Activated T-cell treated with anti-CD3 and anti-CD28 coated beads for 48 hours (primary cell): Measurements from ENCODE around the gene TGM4.
"Not testable (repeated sequence)": the region's sequence is repeated elsewhere in the genome, so short reads cannot be mapped to it uniquely, and the experiment has no call there.

ENCODE experiments used
- DNase-seq: peaks from one replicate; pipeline ENCODE4 v3.0.0-alpha.2; 2020; ENCODE audit warnings: low read depth

The TGM4 gene

GRCh38 chr3:44874308-44874707 is at the start of gene TGM4:
TSS of gene TGM4 (plus strand) at chr3:44874608. CDS start at chr3:44874679, 71 bp downstream.
- DNase-seq, result no peak

GRCh38 chr3:44825264-44825925 is 49.0 kb upstream of the TGM4 start:
- DNase-seq, result no peak

- no peak for DNase-seq
Observed at GRCh38 chr3:44827196-44827595, 47.2 kb upstream of the TGM4 start.

GRCh38 chr3:44831232-44831631 is 43.2 kb upstream of the TGM4 start:
- DNase-seq, result no peak

GRCh38 chr3:44832032-44832431 is 42.4 kb upstream of the TGM4 start:
- no peak for DNase-seq

- DNase-seq, result no peak
Observed at GRCh38 chr3:44832965-44833364, 41.4 kb upstream of the TGM4 start.

GRCh38 chr3:44833394-44833793 is 41.0 kb upstream of the TGM4 start:
- no peak for DNase-seq

- DNase-seq, result no peak
Observed at GRCh38 chr3:44835684-44836083, 38.7 kb upstream of the TGM4 start.

GRCh38 chr3:44842376-44842775 is 32.0 kb upstream of the TGM4 start:
- no peak for DNase-seq

GRCh38 chr3:44845528-44846520 is 28.6 kb upstream of the TGM4 start:
- DNase-seq, result no peak

GRCh38 chr3:44848634-44849033 is 25.8 kb upstream of the TGM4 start:
- DNase-seq, result no peak

- DNase-seq, result not testable (repeated sequence)
Observed at GRCh38 chr3:44856663-44857062, 17.7 kb upstream of the TGM4 start.

GRCh38 chr3:44860117-44860516 is 14.3 kb upstream of the TGM4 start:
- no peak for DNase-seq

GRCh38 chr3:44861412-44862225 is 12.8 kb upstream of the TGM4 start, which contains the start of gene TMEM42:
TSS of gene TMEM42 (plus strand) at chr3:44861912. CDS start at chr3:44861925, 13 bp downstream.
- DNase-seq, result peak; percentile 86

GRCh38 chr3:44862226-44862637 is 12.2 kb upstream of the TGM4 start:
- DNase-seq, result no peak

GRCh38 chr3:44865272-44866035 is 9.0 kb upstream of the TGM4 start:
- no peak for DNase-seq

GRCh38 chr3:44867421-44868111 is 6.8 kb upstream of the TGM4 start:
- no peak for DNase-seq

- no peak for DNase-seq
Observed at GRCh38 chr3:44870375-44871061, 3.9 kb upstream of the TGM4 start.

- DNase-seq, result no peak
Observed at GRCh38 chr3:44875596-44875995, 1.2 kb downstream of the TGM4 start.

GRCh38 chr3:44877333-44877732 is 2.9 kb downstream of the TGM4 start:
- DNase-seq, result no peak
